ENCODE results near the gene PRPF39. TPM values are rescaled to one million over a fixed set of nuclear protein-coding genes. Genes with fewer than 3 reads are reported as not detected.

Gene PRPF39
- total RNA-seq, 4 donors from 2014 or later = 11.9 to 22.7 (median 13.7) TPM

DNA sequence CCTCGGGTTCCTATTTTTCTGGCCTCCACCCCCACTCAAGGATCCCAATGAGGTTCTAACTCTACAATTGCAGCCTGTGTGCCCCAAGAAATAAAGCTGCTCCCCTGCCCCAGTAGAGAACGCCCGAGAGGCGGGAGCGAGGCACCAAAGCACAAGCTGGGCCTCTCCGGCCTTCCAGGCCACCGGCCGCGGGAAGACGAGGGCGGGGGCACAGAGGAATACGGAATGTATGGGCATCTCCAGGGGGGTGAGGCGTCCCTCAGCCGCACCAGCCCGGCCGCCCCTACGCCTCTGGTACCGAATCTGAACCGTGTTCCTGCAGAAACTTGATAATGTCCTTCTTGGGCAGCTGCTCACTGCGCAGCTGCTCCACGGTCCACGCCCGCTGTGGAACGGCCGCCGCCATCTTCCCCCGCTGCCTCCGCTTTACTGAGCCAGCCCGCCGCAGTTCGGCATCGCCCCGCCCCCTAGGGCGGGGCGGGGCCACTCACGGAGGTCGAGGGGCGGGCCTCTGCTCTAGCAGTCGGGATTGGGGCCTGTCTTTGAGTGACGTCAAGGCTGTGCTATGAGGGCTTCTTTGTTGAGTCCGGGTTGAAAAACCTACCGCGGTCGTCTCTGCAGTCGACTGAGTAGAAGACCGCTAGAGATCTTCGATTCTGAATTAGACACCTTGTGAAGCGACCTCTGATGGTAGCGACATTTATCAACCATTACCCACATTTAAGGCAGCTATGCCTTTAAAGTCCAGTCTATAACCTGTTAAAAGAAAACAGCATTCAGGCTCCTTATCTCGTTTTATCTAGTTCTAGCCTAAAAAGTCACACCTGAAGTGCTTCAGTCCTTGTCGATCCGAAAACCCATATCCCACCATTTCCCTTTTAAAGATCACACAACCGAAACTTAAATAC lies 50.4 kb downstream of the PRPF39 start, which contains the start of gene FKBP3:
FKBP3 (minus strand) TSS at position 431 of the 908 bp plus-strand sequence; CDS start at position 406, 25 bp downstream.
- H3K4me3 ChIP-seq = peak within 1 kb of the TSS; percentile 66 to 89 (median 73)
- H3K27ac ChIP-seq = peak within 1 kb of the TSS; percentile 89 to 95 (median 91)
- intact Hi-C loops (cut with DNase I; ENCODE audit: low total_unique reads) (loop anchor here (1.0 to 5.0 kb wide), 5 partner anchors 50 to 237 kb away; partner anchors contain the start of genes MIS18BP1, PRPF39 and TOGARAM1), in situ Hi-C loops (cut with MboI; ENCODE audit: low sequenced_read_pairs in 4 of 4) (loop anchor here (5.0 to 25.0 kb wide), 5 partner anchors 50 to 230 kb away; partner anchors contain the start of genes KLHL28 (in 4 of the 4), TOGARAM1 (in 4 of the 4) and PRPF39 (in 1 of the 4))
- H3K36me3 ChIP-seq = no peaks in the 10 kb centered on the region
- H3K9me3 ChIP-seq = no peaks in the 10 kb centered on the region
- H3K27me3 ChIP-seq = no peaks in the 10 kb centered on the region
- peaks cover 63% of the 10 kb centered on the region in 2 donors for H3K4me1 ChIP-seq
- peak; percentile 89 to 93 for ATAC-seq
- TF ChIP-seq, protein P1, sequence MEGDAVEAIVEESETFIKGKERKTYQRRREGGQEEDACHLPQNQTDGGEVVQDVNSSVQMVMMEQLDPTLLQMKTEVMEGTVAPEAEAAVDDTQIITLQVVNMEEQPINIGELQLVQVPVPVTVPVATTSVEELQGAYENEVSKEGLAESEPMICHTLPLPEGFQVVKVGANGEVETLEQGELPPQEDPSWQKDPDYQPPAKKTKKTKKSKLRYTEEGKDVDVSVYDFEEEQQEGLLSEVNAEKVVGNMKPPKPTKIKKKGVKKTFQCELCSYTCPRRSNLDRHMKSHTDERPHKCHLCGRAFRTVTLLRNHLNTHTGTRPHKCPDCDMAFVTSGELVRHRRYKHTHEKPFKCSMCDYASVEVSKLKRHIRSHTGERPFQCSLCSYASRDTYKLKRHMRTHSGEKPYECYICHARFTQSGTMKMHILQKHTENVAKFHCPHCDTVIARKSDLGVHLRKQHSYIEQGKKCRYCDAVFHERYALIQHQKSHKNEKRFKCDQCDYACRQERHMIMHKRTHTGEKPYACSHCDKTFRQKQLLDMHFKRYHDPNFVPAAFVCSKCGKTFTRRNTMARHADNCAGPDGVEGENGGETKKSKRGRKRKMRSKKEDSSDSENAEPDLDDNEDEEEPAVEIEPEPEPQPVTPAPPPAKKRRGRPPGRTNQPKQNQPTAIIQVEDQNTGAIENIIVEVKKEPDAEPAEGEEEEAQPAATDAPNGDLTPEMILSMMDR (IDR thresholded peaks at IDR 0.05 in 4 of 5, conservative IDR thresholded peaks at IDR 0.05 in 1 of 5) = peak in 1 of 5 experiments; percentile 14
- peak; percentile 76 to 85 for TF ChIP-seq POLR2A (IDR thresholded peaks at IDR 0.05)
- DNase-seq = peak; percentile 98 to 99

DNA sequence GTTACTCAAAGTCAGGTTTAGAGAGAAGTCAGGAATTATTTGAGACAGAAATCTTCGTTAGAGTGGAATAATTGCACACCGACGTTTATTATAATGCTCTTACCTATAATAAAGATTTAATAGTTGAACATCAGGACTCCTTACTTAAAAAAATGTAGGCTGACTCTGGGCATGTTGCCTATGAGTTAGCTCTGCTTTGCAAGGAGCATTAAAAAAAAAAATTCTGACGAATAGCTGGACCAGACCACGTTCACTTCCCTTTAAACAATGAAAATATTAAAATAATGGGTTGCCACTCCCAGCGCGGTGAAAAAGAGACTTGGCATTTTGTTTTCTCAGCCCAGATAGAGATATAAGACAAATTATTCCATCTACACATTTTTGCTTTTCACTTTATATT lies 51.2 kb downstream of the PRPF39 start:
- no peaks in the 10 kb centered on the region for H3K27me3 ChIP-seq
- TF ChIP-seq, protein P1 (IDR thresholded peaks at IDR 0.05 in 4 of 5, conservative IDR thresholded peaks at IDR 0.05 in 1 of 5) = no peak
- TF ChIP-seq POLR2A (IDR thresholded peaks at IDR 0.05) = no peak
- H3K27ac ChIP-seq = peak overlapping the region; percentile 89 to 95 (median 91)
- intact Hi-C loops (cut with DNase I; ENCODE audit: low total_unique reads) (loop anchor here (2.0 to 5.0 kb wide), 2 partner anchors 118 to 132 kb away; partner anchors contain the start of gene MIS18BP1), in situ Hi-C loops (cut with MboI; ENCODE audit: low sequenced_read_pairs in 4 of 4) (loop anchor here in 3 of 4 donors (10.0 to 25.0 kb wide), 4 partner anchors 50 to 230 kb away; partner anchors contain the start of genes KLHL28 (in 3 of the 3), TOGARAM1 (in 3 of the 3) and PRPF39 (in 1 of the 3))
- no peak for DNase-seq
- H3K4me1 ChIP-seq = peaks cover 54 to 55% of the 10 kb centered on the region in 2 donors
- no peaks in the 10 kb centered on the region for H3K9me3 ChIP-seq
- H3K36me3 ChIP-seq = no peaks in the 10 kb centered on the region
- ATAC-seq = no peak
- H3K4me3 ChIP-seq = peak overlapping the region; percentile 66 to 89 (median 73)

DNA sequence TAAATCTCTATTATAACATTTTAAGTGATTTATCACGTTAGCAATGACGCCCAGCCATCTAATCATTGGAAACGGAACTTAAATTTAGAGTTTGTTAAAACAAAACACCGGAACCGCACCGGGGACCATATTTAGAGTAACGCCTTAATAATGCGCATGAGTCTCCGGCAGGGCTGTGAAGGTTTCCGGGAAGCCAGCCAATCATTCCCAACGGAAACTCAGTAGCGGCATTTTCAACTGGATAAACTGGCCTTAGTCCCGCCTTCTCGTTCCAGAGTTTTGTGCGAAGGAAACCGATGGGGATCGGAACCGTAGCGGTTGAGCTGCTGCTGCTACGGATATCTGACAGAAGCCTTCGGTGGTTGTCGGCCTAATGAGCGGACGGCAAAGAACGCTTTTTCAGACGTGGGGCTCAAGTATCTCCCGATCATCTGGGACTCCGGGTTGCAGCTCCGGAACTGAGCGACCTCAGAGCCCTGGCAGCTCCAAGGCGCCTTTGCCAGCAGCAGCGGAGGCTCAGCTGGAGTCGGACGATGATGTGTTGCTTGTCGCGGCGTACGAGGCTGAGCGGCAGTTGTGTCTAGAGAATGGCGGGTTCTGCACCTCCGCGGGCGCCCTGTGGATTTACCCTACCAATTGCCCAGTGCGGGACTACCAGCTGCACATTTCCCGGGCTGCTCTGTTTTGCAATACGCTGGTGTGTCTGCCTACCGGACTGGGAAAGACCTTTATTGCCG lies 51.9 kb downstream of the PRPF39 start, which contains the start of gene FANCM:
FANCM (plus strand) TSS at position 272 of the 737 bp plus-strand sequence; CDS start at position 374, 102 bp downstream.
- no peaks in the 10 kb centered on the region for H3K9me3 ChIP-seq
- H3K27ac ChIP-seq = peak within 1 kb of the TSS; percentile 89 to 95 (median 91)
- peaks cover 47 to 48% of the 10 kb centered on the region in 2 donors for H3K4me1 ChIP-seq
- ATAC-seq (peak; percentile 72 to 73), DNase-seq (peak; percentile 90 to 93)
- in situ Hi-C loops (cut with MboI; ENCODE audit: low sequenced_read_pairs in 4 of 4) = loop anchor here in 3 of 4 donors (10.0 to 25.0 kb wide), 4 partner anchors 51 to 231 kb away; partner anchors contain the start of genes KLHL28 (in 3 of the 3), TOGARAM1 (in 3 of the 3) and PRPF39 (in 1 of the 3)
- TF ChIP-seq POLR2A (IDR thresholded peaks at IDR 0.05) = peak in 1 of 2 donors; percentile 30
- TF ChIP-seq, protein P1 (IDR thresholded peaks at IDR 0.05 in 4 of 5, conservative IDR thresholded peaks at IDR 0.05 in 1 of 5) = no peak
- H3K4me3 ChIP-seq = peak within 1 kb of the TSS; percentile 66 to 89 (median 73)
- H3K36me3 ChIP-seq = no peaks in the 10 kb centered on the region
- no peaks in the 10 kb centered on the region for H3K27me3 ChIP-seq
- intact Hi-C loops (cut with DNase I; ENCODE audit: low total_unique reads) = loop anchor here (2.0 to 5.0 kb wide), 2 partner anchors 117 to 131 kb away; partner anchors contain the start of gene MIS18BP1

DNA sequence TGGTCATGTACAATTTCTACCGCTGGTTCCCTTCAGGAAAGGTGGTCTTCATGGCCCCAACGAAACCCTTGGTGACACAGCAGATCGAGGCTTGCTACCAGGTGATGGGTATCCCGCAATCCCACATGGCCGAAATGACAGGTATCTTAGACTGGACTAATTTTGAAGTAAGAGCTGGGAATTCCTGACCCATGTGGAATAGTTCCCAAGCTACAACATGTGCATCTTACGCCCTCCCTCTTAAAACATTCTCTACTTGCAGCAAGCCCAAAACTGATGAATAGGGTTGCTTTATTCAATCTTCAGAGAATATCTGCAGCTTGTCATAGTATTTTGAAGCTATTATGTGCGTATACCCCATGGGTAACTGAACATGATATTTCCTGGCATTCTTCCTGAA lies 52.5 kb downstream of the PRPF39 start:
- DNase-seq (no peak), ATAC-seq (no peak)
- no peak for TF ChIP-seq POLR2A (IDR thresholded peaks at IDR 0.05)
- TF ChIP-seq, protein P1 (IDR thresholded peaks at IDR 0.05 in 4 of 5, conservative IDR thresholded peaks at IDR 0.05 in 1 of 5) = no peak
- intact Hi-C loops (cut with DNase I; ENCODE audit: low total_unique reads) = loop anchor here (5.0 kb wide), 1 partner anchor 131 kb away; no protein-coding TSS in a partner anchor
- Histone ChIP-seq H3K4me1 (peaks cover 42% of the 10 kb centered on the region in 2 donors), H3K9me3 (no peaks in the 10 kb centered on the region), H3K27ac (peak overlapping the region; percentile 89 to 95 (median 91)), H3K27me3 (no peaks in the 10 kb centered on the region), H3K4me3 (peak overlapping the region; percentile 66 to 89 (median 73)), H3K36me3 (no peaks in the 10 kb centered on the region)
- in situ Hi-C loops (cut with MboI; ENCODE audit: low sequenced_read_pairs in 4 of 4) = loop anchor here in 3 of 4 donors (10.0 to 25.0 kb wide), 4 partner anchors 52 to 232 kb away; partner anchors contain the start of genes KLHL28 (in 3 of the 3), TOGARAM1 (in 3 of the 3) and PRPF39 (in 1 of the 3)

Data from gastrocnemius medialis (tissue), 4 donors.